HG02678 (cell line): Measurements from ENCODE around the gene GAR1.
"Not testable (repeated sequence)": the region's sequence is repeated elsewhere in the genome, so short reads cannot be mapped to it uniquely, and the experiment has no call there.

Source experiments
- ATAC-seq: cut with Tn5 transposase; IDR thresholded peaks from one replicate; pipeline ENCODE4 v1.9.1; 2021; ENCODE audit warnings: mild to moderate bottlenecking, moderate library complexity; ENCODE audit not compliant: unreplicated experiment

Gene GAR1

DNA sequence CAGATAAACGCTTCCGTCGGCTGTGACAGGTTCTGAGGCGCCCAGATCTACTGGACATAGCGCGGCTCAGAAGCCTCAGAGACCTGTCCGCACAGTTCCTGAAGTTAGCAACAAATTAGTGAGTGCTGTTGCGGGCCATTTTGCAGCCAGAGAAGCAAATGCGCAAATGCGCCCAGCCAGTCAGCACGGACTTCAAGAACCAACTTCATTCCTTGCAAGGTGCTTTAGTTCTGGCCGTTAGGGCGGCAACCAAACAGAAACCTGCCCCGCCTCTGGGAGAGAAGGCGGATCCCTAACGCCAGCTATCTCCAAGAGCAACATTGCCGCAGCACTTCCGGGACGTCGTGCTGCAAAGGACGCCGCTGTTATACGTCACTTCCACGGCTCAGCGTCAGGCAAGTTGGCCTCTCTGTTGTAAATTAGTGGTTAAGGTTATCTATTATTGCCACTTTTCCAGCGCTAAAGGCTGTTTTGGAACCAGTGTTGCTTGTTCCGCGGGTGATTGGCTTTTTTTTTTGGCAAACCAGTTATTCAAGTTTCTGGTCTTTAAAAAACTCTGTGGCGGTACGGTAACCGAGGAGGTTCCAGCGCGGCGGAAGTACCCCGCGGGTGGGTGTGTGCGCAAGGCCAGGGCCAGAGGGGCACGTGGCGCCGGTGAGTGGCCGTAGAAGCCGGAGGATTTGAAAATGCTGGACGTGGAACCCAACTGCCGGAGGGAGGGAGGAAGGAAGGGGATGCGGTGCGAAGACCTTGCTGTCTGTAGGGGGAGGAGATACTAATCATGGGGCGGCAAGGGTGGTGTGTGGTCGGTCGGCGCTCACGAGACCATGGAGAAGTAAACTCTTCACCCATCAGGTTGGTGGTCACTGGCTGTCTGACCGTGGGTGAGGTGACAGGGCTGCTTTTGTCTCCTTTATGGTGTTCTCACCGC lies at the start of gene GAR1:
TSS of gene GAR1 (plus strand) at position 612 of the 931 bp plus-strand sequence. CDS start 403 bp downstream, outside the sequence.
- ATAC-seq: peak; percentile 99

DNA sequence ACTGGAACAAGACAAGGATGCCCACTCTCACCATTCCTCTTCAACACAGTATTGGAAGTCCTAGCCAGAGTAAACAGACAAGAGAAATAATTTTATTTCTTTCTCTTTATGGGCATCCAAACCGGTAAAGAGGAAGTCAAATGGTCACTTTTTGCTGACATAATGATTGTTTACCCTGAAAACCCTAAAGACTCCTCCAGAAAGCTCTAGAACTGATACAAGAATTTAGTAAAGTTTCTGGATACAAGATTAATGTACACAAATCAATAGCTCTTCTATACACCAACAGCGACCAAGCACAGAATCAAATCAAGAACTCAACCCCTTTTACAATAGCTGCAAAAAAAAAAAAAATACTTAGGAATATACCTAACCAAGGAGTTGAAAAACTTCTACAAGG lies 33.5 kb upstream of the GAR1 start:
- ATAC-seq: not testable (repeated sequence)

DNA sequence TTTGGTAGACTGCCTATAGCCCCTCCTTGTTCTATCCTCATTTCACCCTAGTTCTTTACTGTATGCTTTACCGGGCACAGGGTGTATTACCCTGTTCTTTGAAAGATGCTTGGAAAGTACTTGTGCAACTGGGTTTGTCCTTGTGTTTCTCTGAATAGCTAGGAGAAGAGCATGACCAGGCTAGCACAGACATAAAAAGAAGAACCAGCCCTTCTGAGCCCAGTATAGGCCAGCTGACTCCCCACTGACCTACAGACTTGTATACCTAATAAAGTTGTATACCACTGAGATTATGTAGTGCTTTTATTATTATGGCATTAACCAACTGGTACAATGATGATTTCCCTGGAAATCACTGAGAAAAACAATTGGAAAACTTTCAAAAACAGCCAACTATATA lies 28.7 kb upstream of the GAR1 start:
- no peak for ATAC-seq

DNA sequence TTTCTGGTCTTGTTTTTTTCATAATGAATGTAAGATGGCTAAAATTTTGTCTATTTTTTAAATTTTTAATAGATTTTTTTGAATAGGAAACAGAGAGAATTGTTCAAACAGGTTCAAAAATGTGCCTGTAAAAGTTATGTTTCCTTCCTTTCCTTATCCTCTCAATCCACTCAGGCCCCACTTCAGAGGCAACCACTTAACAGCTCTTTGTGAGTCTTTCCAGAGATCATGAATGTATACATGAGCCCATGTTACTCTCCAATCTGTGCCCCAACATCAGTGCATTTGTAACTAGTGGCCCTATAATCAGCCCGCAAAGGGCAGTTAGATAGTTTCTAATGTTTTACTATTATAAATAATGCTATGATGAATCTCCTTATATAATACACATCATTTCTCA lies 27.8 kb upstream of the GAR1 start:
- no peak for ATAC-seq

DNA sequence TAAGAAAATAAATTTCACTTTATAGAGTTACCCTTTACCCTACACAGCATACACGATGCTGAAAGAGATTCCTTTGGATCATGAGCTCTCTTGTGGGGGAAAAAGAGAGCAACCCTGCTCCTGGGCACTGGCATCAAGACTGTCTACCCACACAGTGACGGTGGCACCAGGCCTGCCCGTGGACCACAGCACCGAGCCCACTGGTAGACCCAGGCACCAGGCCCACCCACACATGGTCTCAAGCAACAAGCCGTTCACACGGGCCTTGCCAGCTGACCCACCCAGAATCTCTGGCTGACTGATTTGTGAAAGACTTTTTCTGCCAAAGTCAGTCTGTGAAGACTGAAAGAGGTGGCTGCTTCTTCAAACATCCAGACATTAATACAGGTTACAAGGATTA lies 20.5 kb upstream of the GAR1 start:
- no peak for ATAC-seq

DNA sequence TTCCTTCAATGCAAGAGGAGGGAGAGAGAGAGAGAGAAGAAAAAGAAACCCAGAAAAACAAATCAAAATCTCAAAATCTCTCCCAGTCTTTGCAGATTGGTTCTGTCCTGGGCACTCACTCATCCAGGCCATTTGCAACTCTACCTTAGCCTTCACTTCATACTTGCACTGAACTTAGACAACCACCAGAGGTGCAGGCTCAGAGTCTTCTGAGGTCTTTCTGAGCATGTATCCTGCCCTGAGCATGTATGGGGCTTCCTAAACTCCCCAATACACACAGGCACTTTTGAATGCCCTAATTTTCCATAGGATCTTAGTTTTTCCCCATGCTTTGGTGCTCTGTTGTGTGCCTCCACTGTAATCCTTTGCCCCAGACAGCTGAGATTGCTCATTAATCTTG lies 16.7 kb upstream of the GAR1 start:
- no peak for ATAC-seq

DNA sequence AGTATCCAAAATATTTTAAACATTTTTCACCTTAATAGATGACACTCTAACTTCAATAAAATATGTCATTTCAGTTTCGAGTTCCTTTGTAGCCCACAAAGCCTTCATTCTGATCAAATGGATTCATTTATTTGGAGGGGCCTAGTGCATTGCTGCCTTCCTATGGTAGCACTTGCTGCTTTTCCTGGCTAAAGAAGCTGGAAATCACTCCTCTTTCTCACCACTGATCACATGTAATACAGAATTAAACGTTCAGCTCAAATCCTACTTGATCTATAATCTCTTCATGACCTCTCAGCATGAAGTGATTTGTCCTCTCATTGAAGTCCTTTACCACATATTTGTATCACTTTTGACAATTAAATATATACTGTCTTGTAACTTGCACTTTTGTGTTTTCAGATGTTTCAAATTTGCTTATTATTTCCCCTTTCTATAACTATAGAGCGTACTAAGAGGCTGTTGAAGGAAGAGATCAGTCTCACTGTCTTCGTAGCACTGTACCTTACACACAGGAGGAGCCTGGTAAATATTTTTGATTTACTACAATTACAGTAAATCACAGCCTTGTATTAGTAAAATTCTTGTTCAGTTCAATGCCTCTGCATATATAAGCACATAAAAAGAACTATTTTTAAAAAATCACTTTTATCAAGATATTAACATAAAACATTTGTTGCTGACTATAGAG lies 14.3 kb upstream of the GAR1 start:
- ATAC-seq: no peak

DNA sequence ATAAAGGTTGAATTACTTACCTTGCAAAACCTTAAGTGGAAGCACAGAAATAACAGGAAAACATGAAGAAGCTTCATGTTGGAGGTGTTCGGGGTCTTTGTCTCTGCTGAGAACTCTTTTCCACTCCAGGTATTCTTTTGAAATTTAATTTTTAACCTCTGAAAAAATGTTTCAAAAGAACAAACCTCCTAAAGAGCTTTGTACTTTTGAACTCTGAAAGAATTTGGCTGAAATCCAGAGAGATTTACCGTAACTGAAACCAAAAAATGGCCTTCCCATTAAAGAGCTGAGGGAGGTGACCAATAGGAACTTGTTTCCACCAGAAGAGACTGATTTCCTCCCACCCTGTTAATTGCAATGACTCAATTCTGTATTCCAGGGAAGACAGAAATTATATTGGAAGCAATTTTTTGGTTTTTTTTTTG lies 13.7 kb upstream of the GAR1 start, which contains the start of gene CFI:
TSS of gene CFI (minus strand) at position 105 of the 425 bp plus-strand sequence. CDS start at position 77, 28 bp downstream.
- no peak for ATAC-seq

DNA sequence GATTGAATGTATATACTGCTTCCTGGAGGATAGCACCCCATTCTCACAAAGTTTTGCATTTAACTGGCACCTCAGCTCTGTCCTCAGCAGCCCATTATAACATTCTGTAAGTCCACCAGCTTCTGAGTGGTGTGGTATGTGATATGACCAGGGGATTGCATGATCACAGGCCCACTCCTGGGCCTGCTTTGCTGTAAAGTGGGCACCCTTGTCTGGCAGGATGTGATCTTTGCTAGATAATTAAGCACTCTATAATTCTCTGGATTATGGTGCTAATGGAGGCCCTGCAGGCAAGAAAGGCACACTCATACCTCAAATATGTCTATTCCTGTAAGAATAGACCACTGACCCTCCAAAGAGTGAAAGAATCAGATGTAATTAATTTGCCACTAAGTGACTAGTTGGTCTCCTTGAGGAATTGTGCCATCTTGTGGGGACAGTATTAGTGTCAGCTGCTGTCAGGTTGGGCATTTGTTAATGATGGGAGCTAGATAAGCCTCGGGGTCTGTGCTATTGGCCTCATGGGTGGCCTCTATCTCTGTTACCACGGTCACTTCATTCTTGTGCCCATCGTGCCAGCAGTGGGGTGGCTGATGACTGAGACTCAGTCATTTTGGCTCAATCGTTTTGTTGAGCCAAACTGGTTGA lies 11.5 kb upstream of the GAR1 start:
- peak; percentile 79 for ATAC-seq

DNA sequence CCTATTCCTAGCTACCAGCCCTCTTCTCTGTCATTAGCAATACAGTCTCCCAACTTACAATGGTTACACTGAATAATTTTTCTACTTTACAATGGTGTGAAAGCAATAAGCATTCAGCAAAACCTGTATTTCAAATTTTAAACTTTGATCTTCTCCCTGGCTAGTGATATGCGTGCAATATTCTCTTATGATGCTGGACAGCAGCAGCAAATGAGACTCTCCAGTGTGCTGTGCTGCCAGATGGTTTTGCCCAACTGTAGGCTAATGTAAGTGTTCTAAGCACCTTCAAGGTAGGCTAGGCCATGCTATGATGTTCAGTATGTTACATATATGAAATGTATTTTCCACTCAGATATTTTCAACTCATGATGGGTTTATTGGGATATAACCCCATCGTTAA lies 5.9 kb upstream of the GAR1 start:
- no peak for ATAC-seq

DNA sequence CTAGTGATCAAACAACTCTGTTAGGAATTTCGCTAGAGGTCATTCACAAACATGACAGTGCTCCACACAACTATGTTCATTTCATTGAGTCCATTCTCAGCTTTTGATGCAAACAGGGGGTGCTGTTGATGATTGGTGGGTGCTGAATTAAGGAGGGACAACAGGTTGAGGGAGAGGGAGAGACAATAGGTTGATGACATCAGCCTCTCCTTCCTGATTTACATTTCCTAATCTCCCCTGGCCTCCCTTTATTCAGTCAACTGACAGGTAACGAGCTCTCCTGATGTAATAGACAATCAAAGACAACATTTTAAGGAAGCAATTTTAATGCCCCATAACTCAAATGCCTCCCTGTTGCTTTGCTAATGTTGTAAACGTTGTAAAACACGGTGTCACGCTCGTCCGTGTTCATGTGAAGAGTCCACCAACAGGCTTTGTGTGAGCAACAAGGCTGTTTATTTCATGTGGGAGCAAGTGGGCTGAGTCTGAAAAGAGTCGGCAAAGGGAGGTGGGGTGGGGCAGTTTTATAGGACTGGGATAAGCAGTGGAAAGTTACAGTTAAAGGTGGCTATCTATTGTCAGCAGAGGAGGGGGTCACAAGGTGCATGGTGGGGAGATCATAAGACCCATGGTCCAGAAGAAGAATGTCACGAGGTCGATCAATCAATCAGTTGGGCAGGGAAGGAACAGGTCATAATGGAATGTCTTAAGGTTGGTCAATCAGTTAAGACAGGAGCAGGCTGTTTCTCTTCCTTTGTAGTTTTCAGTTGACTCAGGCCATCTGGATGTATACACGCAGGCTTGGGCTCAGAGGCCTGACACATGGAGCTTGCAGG lies 4.8 kb upstream of the GAR1 start:
- ATAC-seq: no peak

DNA sequence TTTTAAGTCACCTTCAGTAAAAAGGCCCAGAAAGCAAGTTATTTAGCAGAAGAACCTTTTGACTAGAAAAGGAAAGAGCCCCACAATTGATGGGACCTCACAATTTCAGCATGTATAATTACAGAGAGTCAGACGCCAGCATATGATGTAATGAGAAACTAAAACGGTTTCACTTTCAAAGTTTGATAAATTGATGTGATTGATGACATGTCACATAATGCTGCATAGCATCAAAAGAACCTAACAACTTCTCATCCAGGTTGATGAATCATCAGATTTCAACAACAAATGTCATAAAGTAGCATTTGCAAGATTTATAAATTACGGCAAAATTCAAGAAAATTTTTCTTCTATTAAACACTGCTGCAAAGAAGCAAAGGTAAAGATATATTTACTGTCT lies 3.9 kb upstream of the GAR1 start:
- no peak for ATAC-seq

DNA sequence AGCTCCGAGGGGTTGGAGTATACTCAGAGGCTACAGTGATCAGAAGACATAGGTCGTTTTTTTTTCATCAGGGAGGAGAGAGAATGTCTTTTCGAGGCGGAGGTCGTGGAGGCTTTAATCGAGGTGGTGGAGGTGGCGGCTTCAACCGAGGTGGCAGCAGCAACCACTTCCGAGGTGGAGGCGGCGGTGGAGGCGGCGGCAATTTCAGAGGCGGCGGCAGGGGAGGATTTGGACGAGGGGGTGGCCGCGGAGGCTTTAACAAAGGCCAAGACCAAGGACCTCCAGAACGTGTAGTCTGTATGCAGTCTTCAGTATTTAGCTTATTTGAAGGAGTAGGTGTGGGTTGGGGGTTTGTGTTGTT lies 500 bp downstream of the GAR1 start:
- no peak for ATAC-seq

DNA sequence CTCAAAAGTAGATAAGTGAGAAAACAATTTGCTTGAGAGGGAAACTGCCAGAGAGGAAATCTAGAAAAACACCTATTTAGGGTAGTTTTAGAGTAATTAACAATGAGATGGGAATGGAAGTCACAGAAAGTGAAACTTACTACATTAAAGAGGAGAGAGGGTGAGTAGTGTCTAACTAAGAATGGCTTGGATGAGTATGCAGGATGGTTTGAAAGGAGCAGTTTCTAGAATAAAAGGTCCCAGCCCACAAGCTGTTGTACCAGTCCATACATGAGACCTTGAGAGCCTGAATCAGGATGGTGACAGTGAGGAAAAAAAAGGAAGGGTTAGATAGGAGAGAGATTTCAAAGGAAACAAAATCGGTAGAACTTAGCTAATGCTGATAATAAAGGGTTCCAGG lies 1.3 kb downstream of the GAR1 start:
- ATAC-seq: no peak

DNA sequence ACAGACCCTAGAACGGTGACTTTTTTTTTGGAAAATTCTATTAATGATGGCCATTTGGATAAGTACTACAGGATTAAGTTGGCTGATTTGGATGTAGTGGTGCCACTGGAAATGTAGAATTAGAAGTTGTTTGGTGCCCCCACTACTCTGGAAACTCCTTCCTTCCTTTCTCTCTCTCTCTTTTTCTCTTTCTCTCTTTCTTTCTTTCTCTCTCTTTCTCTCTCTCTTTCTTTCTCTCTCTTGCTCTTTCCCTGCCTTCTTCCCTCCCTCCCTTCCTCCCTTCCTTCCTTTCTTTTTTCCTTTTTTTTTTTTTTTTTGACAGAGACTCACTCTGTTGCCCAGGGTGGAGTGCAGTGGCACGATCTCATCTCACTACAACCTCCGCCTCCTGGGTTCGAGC lies 2.7 kb downstream of the GAR1 start:
- no peak for ATAC-seq

DNA sequence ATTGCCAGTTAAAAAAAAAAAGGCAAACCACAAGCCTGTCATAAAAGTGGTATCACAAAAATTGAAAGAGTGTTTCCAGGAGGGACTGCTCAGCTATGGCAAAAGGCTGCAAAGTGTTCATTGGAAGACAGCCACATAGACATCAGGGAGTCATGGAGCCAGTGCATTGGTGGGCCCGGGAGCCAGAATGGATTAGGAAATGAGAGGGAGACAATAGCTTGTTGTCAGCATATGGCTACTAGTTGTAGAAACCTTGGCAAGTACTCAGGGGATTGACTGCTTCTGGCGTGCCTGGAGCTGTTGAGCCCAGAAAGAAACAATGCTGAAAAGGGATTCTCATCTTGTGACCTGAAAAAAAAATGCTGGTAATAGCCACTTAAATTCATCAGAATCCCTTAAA lies 5.0 kb downstream of the GAR1 start:
- ATAC-seq: no peak

DNA sequence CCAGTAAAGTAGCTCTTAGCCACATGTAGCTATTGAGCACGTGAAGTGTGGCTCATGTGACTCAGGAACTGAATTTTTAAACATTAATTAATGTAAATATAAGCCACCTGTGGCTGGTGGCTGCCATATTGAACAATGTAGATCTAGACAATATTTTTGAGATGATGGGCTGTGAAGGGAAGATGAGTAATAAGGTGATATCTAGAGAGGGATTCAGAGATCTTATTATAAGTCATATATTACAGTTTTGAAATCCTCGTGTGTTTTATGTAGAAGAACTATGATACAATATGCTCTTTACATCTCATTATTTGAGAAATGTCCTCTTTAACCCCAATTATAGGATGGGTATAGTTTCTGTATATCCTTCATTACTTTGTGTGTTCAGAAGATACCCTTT lies 5.6 kb downstream of the GAR1 start:
- no peak for ATAC-seq

DNA sequence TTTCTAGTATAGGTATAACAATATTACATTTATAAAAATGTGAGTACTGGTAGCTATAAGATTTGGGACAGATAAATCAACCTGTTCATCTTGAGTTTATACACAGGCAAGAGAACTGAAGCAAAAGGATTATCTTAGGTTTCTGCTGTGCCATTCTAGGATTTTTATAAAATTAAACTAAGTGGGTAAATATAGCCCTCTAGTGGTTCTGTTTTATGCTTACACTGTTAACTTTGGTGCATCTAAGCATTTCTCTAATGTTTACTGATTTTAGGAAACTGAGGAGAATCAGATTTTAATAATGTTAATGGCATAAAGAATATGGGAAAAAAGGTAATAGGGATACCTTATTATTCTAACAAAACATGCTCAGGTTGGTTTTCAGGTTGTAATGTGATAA lies 11.2 kb downstream of the GAR1 start:
- peak; percentile 65 for ATAC-seq

DNA sequence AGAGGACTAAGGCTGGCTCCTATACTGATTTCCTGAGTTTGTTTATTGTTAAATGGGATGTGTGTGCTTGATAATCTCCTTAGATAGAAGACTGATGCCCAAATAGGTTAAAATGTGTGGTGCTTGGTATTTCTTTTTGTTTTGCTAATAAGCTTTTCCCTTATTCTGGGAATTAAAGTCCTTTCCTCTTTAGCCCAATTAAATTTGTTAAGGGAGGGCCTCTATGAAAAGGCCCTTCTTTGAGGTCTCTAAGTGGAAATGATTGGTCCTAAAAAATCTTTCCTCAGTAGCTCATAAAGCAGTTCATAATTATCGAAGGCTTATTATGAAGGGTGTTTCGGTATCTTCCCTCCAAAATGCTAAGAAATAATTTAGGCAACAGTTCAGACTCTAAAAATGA lies 12.1 kb downstream of the GAR1 start, which contains the start of gene RRH:
TSS of gene RRH (plus strand) at position 301 of the 400 bp plus-strand sequence. CDS start at position 357, 56 bp downstream.
- ATAC-seq: no peak

DNA sequence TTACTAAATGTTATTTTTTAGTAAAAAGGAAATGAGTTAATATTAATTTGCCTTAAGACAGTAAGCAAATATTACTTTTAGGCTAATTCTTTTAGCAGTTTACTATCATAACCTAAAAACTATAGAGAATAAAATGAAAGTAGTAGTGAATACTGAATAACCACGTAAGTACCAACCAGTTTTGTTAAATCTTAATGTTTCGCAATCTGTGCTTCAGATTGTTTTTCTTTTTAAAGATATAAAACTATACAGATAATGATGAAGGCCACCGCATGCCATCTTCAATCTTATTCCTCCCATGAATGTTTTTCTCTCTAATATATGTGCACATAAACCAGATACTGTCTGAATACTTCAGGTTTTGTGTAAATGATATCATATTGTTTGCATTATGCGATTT lies 18.2 kb downstream of the GAR1 start:
- ATAC-seq: no peak

DNA sequence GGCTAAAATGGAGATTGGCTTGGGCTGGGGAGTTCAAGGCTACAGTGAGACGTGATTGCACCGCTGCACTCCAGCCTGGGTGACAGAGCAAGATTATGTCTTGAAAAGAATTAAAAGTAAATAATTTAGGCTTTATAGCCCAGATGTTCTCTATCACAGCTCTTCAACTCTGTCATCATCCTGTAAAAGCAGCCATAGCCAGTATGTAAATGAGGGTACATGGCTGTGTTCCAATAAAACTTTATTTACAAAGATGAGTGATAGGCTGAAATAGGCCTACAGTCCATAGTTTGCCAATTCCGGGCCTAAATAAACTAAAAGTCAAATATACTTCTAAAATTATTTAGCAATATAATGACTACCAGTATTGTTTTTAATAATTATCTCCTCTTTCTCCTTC lies 21.4 kb downstream of the GAR1 start:
- ATAC-seq: no peak
